ENCODE measurements around the gene TAPBP.

- TF ChIP-seq CTCF (IDR thresholded peaks at IDR 0.05) (no peak), POLR2AphosphoS5 (IDR thresholded peaks at IDR 0.05) (no peak)
Observed at GRCh38 chr6:33347816-33348215, 33.9 kb upstream of the TAPBP start.

Data from sigmoid colon (tissue), 4 donors.